VCaP (cell line): Measurements from ENCODE around the gene TMED9.

Experiments
- H3K27ac ChIP-seq: fragments of 450-650 bp; 2 replicates; pipeline ENCODE4 v1.5.1; 2017
- CTCF ChIP-seq: fragments of 450-650 bp; conservative IDR thresholded peaks from 2 replicates; pipeline ENCODE4 v1.5.1; 2017; ENCODE audit warnings: mild to moderate bottlenecking, moderate library complexity

TMED9 gene

GRCh38 chr5:177592010-177592834 is at the start of gene TMED9:
Gene TMED9 (plus strand): TSS chr5:177592203. CDS start chr5:177592215, 12 bp downstream.
- no peak for TF ChIP-seq CTCF
- peak within 1 kb of the TSS; percentile 85 for H3K27ac ChIP-seq

DNA sequence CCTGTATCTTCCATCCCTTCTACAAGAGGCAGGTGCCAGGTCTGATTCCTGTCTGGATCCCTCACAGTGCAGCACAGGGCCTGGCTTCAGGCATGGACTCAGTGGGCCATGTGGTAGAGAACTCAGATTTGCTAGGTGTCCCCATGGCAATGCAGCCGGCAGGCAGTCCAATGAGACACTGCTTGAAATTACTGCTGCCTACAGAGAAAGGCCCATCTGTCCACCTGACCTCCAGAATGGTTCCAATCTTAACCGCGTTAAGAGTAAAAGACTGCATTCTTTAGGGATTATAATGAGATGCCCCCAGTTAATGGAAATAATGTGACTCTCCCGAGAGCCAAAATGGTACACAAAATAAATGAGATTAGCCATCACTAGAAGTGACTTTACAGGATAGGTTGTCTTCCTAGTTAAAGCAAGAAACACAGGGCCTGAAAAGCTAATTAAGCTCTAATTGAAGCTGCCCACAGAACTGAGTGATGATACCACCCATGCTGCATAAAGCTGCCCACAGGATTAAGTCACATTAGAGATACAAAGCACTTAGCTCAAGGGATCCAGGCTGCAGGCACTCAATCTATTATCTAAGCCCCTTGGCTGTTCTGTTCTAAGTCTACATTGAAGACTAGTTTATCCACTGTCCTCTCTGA is 49.1 kb upstream of the TMED9 start:
- no peak for TF ChIP-seq CTCF
- no peak overlapping the region for H3K27ac ChIP-seq

DNA sequence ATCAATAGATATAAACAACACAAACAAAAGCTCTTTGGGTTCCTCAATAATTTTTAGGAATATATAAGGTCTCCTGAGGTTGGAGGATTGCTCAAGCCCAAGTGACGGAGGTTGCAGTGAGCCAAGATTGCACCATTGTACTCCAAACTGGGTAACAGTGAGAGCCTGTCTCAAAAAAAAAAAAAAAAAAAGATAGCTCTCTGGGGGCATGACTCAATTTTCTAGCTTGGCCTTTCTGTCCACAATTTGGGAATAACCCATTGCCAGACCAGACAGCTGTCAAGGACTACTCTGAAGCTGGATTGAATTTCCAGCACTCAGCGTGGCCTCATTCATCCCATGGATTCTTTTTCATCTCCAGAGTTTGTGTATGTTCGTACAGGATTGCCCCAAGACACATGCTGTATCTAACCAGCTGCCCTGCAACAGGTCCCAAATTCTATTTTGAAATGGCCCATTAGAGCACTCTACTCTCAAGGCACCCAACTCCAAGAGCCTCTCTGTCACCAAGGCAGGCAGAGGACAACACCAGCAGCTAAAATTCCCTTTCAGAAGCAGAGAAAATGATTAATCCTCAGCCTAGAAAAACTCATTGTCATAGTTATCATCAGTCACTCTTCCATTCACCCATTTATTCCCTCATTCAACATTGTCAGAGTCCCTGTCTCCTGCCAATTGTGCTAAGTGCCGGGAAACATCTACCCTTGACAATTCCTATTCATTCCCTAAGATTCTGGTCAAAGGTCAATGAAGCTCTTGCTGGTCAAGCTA is 46.3 kb upstream of the TMED9 start:
- no peak for TF ChIP-seq CTCF
- H3K27ac ChIP-seq: no peak overlapping the region

- no peak overlapping the region for H3K27ac ChIP-seq
- no peak for TF ChIP-seq CTCF
These were observed 45.7 kb upstream of the TMED9 start for GRCh38 chr5:177546258-177546741.

DNA sequence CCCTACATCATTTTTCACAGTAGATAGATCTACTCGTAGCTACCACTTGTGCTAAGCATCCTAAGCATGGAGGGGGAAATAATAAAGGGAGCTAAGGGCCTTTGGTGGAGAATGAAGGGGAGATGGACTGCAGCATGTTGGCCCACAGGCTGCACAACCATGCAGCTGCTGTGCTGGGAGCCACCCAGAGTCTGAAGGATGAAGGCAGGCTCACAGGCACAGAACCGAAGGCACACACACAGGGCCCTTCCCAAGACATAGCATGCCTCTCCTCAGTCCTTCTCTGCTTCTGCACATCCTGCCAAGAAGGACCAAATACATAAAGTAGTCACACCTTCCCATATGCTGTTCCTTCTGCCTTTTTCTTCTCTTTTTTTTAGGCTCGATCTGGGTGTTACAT is 44.3 kb upstream of the TMED9 start:
- no peak for TF ChIP-seq CTCF
- no peak overlapping the region for H3K27ac ChIP-seq

GRCh38 chr5:177548495-177548894 is 43.5 kb upstream of the TMED9 start:
- no peak for TF ChIP-seq CTCF
- H3K27ac ChIP-seq: no peak overlapping the region

- TF ChIP-seq CTCF: no peak
- H3K27ac ChIP-seq: no peak overlapping the region
These were observed 41.9 kb upstream of the TMED9 start for GRCh38 chr5:177550122-177550521.
